Measurements from ENCODE around the gene ZFYVE21. TPM values are rescaled to one million over a fixed set of nuclear protein-coding genes. Genes with fewer than 3 reads are reported as not detected.

ZFYVE21 gene
- 70.9 TPM for total RNA-seq
- polyA plus RNA-seq (ENCODE audit: insufficient read depth, low read depth, low replicate concordance), result 67.8 TPM
- long read RNA-seq, donor 1, transcript ZFYVE21-202 (7 exons, 1,383 nt), result major isoform, 11 of 32 reads
- long read RNA-seq, donor 1, partial matches to known transcripts, result 16 of 32 reads
- long read RNA-seq, donor 1, other reads (novel, unspliced or antisense), result 0 of 32 reads
- long read RNA-seq, donor 2, transcript ZFYVE21-202 (7 exons, 1,383 nt), result major isoform, 24 of 28 reads
- long read RNA-seq, donor 2, partial matches to known transcripts, result 0 of 28 reads
- long read RNA-seq, donor 2, other reads (novel, unspliced or antisense), result 0 of 28 reads
- long read RNA-seq, donor 3, transcript ZFYVE21-202 (7 exons, 1,383 nt), result major isoform, 28 of 58 reads
- long read RNA-seq, donor 3, partial matches to known transcripts, result 25 of 58 reads
- long read RNA-seq, donor 3, other reads (novel, unspliced or antisense), result 0 of 58 reads
- long read RNA-seq, donor 4, transcript ZFYVE21-202 (7 exons, 1,383 nt), result major isoform, 26 of 32 reads
- long read RNA-seq, donor 4, partial matches to known transcripts, result 0 of 32 reads
- long read RNA-seq, donor 4, other reads (novel, unspliced or antisense), result 0 of 32 reads
- long read RNA-seq, donor 5, partial matches to known transcripts, result 0 of 1 reads
- long read RNA-seq, donor 5, other reads (novel, unspliced or antisense), result 0 of 1 reads
- long read RNA-seq, donor 6, transcript ZFYVE21-202 (7 exons, 1,383 nt), result major isoform, 7 of 10 reads
- long read RNA-seq, donor 6, partial matches to known transcripts, result 0 of 10 reads
- long read RNA-seq, donor 6, other reads (novel, unspliced or antisense), result 0 of 10 reads
- long read RNA-seq, donor 7, transcript ZFYVE21-207 (2 exons, 2,013 nt), result minor isoform, 5 of 140 reads
- long read RNA-seq, donor 7, transcript ZFYVE21-202 (7 exons, 1,383 nt), result major isoform, 116 of 140 reads
- long read RNA-seq, donor 7, partial matches to known transcripts, result 0 of 140 reads
- long read RNA-seq, donor 7, other reads (novel, unspliced or antisense), result 17 of 140 reads
- long read RNA-seq, donor 8, transcript ZFYVE21-202 (7 exons, 1,383 nt), result major isoform, 23 of 31 reads
- long read RNA-seq, donor 8, partial matches to known transcripts, result 0 of 31 reads
- long read RNA-seq, donor 8, other reads (novel, unspliced or antisense), result 0 of 31 reads
- long read RNA-seq, donor 9, transcript ZFYVE21-202 (7 exons, 1,383 nt), result major isoform, 7 of 9 reads
- long read RNA-seq, donor 9, partial matches to known transcripts, result 0 of 9 reads
- long read RNA-seq, donor 9, other reads (novel, unspliced or antisense), result 0 of 9 reads
- long read RNA-seq, donor 10, transcript ZFYVE21-202 (7 exons, 1,383 nt), result major isoform, 14 of 38 reads
- long read RNA-seq, donor 10, partial matches to known transcripts, result 20 of 38 reads
- long read RNA-seq, donor 10, other reads (novel, unspliced or antisense), result 0 of 38 reads

- H3K4me3 ChIP-seq (ENCODE audit: low read length in 3 of 3), result peak within 1 kb of the TSS; percentile 44 to 62 (median 51)
- peak; percentile 100 for DNase-seq
- H3K9me3 ChIP-seq (ENCODE audit: control insufficient read depth in 2 of 3, insufficient read depth in 1 of 3, low read length in 3 of 3), result no peaks in the 10 kb centered on the region
- TF ChIP-seq CTCF (IDR thresholded peaks at IDR 0.05; ENCODE audit: borderline replicate concordance, extremely low read depth, insufficient read depth), result no peak
- H3K27ac ChIP-seq (ENCODE audit: low read depth in 2 of 2, low read length in 2 of 2), result no peak within 1 kb of the TSS
- H3K9ac ChIP-seq (ENCODE audit: low read length in 3 of 3), result peak within 1 kb of the TSS in 2 of 3 donors; percentile 63
- H3K27me3 ChIP-seq (ENCODE audit: control insufficient read depth, insufficient read depth, low read length), result no peaks in the 10 kb centered on the region
- peak; percentile 98 for FAIRE-seq
- H3K36me3 ChIP-seq (ENCODE audit: control insufficient read depth in 2 of 3, insufficient read depth in 3 of 3, low read length in 3 of 3), result no peaks in the 10 kb centered on the region
- intact Hi-C loops (cut with DNase I), result no loop called here
- peaks cover 0 to 21% (median 16%) of the 10 kb centered on the region in 3 donors for H3K4me1 ChIP-seq (ENCODE audit: control insufficient read depth in 2 of 3, insufficient read depth in 2 of 3, low read depth in 1 of 3, low read length in 3 of 3)
Measured at GRCh38 chr14:103715052-103716000, at the start of gene ZFYVE21, which contains the start of gene XRCC3. ZFYVE21 (plus strand) TSS chr14:103715810; CDS start chr14:103715842, 32 bp downstream. XRCC3 (minus strand) TSS chr14:103715451; CDS start chr14:103711087, 4,364 bp downstream.

- no peak for TF ChIP-seq CTCF (IDR thresholded peaks at IDR 0.05; ENCODE audit: borderline replicate concordance, extremely low read depth, insufficient read depth)
- Histone ChIP-seq H3K4me3 (ENCODE audit: low read length in 3 of 3) (no peak overlapping the region), H3K27me3 (ENCODE audit: control insufficient read depth, insufficient read depth, low read length) (no peaks in the 10 kb centered on the region), H3K9ac (ENCODE audit: low read length in 3 of 3) (no peak overlapping the region), H3K27ac (ENCODE audit: low read depth in 2 of 2, low read length in 2 of 2) (no peak overlapping the region), H3K9me3 (ENCODE audit: control insufficient read depth in 2 of 3, insufficient read depth in 1 of 3, low read length in 3 of 3) (no peaks in the 10 kb centered on the region), H3K4me1 (ENCODE audit: control insufficient read depth in 2 of 3, insufficient read depth in 2 of 3, low read depth in 1 of 3, low read length in 3 of 3) (peaks cover 0 to 4% (median 0%) of the 10 kb centered on the region in 3 donors), H3K36me3 (ENCODE audit: control insufficient read depth in 2 of 3, insufficient read depth in 3 of 3, low read length in 3 of 3) (peaks cover 8 to 40% (median 20%) of the 10 kb centered on the region in 3 donors)
- DNase-seq, result no peak
- intact Hi-C loops (cut with DNase I), result no loop called here
- FAIRE-seq, result no peak
Measured at GRCh38 chr14:103667671-103668070, 47.9 kb upstream of the ZFYVE21 start.
